Memory B cell (primary cell): Measurements from ENCODE around the gene SPAG9.
"Not testable (repeated sequence)": the region's sequence is repeated elsewhere in the genome, so short reads cannot be mapped to it uniquely, and the experiment has no call there.

ENCODE experiments used
- ATAC-seq: fragments of 150-1000 bp; cut with Tn5 transposase; 2 replicates; pipeline ENCODE4 v1.10.0; 2021; ENCODE audit warnings: low read depth, mild to moderate bottlenecking, moderate library complexity
- DNase-seq, 2 donors: peaks; one replicate each; pipeline ENCODE4 v3.0.0; 2022; ENCODE audit warnings: low spot score in 2 of 2
- H3K27ac Mint-ChIP-seq: one replicate; pipeline ENCODE4 v1.8.0; 2022; ENCODE audit warnings: mild to moderate bottlenecking, moderate library complexity, mixed read lengths
- H3K27me3 Mint-ChIP-seq: one replicate; pipeline ENCODE4 v1.8.0; 2022; ENCODE audit warnings: mixed read lengths
- H3K36me3 Mint-ChIP-seq: one replicate; pipeline ENCODE4 v1.8.0; 2022; ENCODE audit warnings: mild to moderate bottlenecking, mixed read lengths
- H3K4me1 Mint-ChIP-seq: one replicate; pipeline ENCODE4 v1.8.0; 2022; ENCODE audit warnings: mixed read lengths
- H3K4me3 Mint-ChIP-seq: one replicate; pipeline ENCODE4 v1.8.0; 2022; ENCODE audit warnings: mild to moderate bottlenecking, moderate library complexity, mixed read lengths
- H3K9me3 Mint-ChIP-seq: one replicate; pipeline ENCODE4 v1.8.0; 2022; ENCODE audit warnings: mixed read lengths

The SPAG9 gene

GRCh38 chr17:51088287-51088686 lies 32.4 kb downstream of the SPAG9 start:
- no peak overlapping the region for H3K4me3 Mint-ChIP-seq
- H3K27me3 Mint-ChIP-seq = no peaks in the 10 kb centered on the region
- ATAC-seq (peak; percentile 34), DNase-seq (no peak)
- H3K27ac Mint-ChIP-seq = no peak overlapping the region
- H3K9me3 Mint-ChIP-seq = no peaks in the 10 kb centered on the region
- H3K4me1 Mint-ChIP-seq = peaks cover 12% of the 10 kb centered on the region
- peaks cover 1% of the 10 kb centered on the region for H3K36me3 Mint-ChIP-seq

GRCh38 chr17:51087072-51087757 lies 33.5 kb downstream of the SPAG9 start:
- DNase-seq (no peak), ATAC-seq (no peak)
- no peaks in the 10 kb centered on the region for H3K36me3 Mint-ChIP-seq
- H3K27me3 Mint-ChIP-seq = no peaks in the 10 kb centered on the region
- no peak overlapping the region for H3K4me3 Mint-ChIP-seq
- no peak overlapping the region for H3K27ac Mint-ChIP-seq
- H3K4me1 Mint-ChIP-seq = peaks cover 13% of the 10 kb centered on the region
- no peaks in the 10 kb centered on the region for H3K9me3 Mint-ChIP-seq

- no peaks in the 10 kb centered on the region for H3K9me3 Mint-ChIP-seq
- ATAC-seq (peak; percentile 31), DNase-seq (no peak)
- H3K27me3 Mint-ChIP-seq = no peaks in the 10 kb centered on the region
- no peak overlapping the region for H3K27ac Mint-ChIP-seq
- H3K36me3 Mint-ChIP-seq = peaks cover 4% of the 10 kb centered on the region
- no peak overlapping the region for H3K4me3 Mint-ChIP-seq
- peaks cover 18% of the 10 kb centered on the region for H3K4me1 Mint-ChIP-seq
Measured at GRCh38 chr17:51085150-51085805, 35.4 kb downstream of the SPAG9 start.

- H3K27me3 Mint-ChIP-seq = no peaks in the 10 kb centered on the region
- peaks cover 19% of the 10 kb centered on the region for H3K4me1 Mint-ChIP-seq
- H3K4me3 Mint-ChIP-seq = no peak overlapping the region
- no peak for DNase-seq
- H3K36me3 Mint-ChIP-seq = peaks cover 7% of the 10 kb centered on the region
- ATAC-seq = no peak
- no peaks in the 10 kb centered on the region for H3K9me3 Mint-ChIP-seq
- H3K27ac Mint-ChIP-seq = no peak overlapping the region
Measured at GRCh38 chr17:51083981-51084380, 36.7 kb downstream of the SPAG9 start.

DNA sequence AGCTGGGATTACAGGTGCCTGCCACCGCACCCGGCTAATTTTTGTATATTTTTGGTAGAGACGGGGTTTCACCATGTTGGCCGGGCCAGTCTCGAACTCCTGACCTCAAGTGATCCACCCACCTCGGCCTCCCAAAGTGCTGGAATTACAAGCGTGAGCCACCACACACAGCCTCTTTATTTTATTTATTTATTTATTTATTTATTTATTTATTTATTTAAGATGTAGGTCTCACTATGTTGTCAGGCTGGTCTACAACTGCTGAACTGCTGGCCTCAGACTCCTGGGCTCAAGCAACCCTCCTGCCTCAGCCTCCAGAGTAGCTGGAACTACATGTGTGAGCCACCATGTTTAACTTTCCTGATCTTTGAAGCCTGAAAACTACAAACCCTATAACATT lies 37.3 kb downstream of the SPAG9 start:
- H3K27me3 Mint-ChIP-seq, H3K36me3 Mint-ChIP-seq, H3K9me3 Mint-ChIP-seq, DNase-seq, ATAC-seq, H3K4me3 Mint-ChIP-seq, H3K27ac Mint-ChIP-seq: not testable (repeated sequence)
- H3K4me1 Mint-ChIP-seq = peaks cover 19% of the 10 kb centered on the region

DNA sequence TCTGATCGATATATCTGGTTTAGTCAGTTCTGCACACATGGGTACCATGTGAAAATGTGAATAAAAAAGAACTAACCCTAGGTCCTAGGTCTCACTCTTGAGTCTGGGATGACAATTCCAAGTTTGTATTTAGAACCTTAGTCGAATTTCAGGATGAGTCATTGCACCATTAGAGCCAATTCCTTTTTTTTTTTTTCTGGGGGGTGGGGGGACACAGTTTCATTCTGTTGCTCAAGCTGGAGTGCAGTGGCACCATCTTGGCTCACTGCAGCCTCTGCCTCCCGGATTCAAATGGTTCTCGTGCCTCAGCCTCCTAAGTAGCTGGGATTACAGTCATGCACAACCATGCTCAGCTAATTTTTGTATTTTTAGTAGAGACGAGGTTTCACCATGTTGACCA lies 41.6 kb downstream of the SPAG9 start:
- no peak overlapping the region for H3K27ac Mint-ChIP-seq
- no peak for DNase-seq

GRCh38 chr17:51078009-51078592 lies 42.6 kb downstream of the SPAG9 start:
- Mint-ChIP-seq H3K27ac (no peak overlapping the region), H3K4me1 (peaks cover 12% of the 10 kb centered on the region), H3K9me3 (no peaks in the 10 kb centered on the region), H3K27me3 (no peaks in the 10 kb centered on the region), H3K36me3 (peaks cover 18% of the 10 kb centered on the region), H3K4me3 (no peak overlapping the region)
- ATAC-seq = no peak
- DNase-seq = no peak

More for the DNA sequence above, 41.6 kb downstream of the SPAG9 start:
- Mint-ChIP-seq H3K27me3 (no peaks in the 10 kb centered on the region), H3K9me3 (no peaks in the 10 kb centered on the region), H3K36me3 (peaks cover 17% of the 10 kb centered on the region), H3K4me3 (no peak overlapping the region), H3K4me1 (peaks cover 12% of the 10 kb centered on the region)
- ATAC-seq = no peak

DNA sequence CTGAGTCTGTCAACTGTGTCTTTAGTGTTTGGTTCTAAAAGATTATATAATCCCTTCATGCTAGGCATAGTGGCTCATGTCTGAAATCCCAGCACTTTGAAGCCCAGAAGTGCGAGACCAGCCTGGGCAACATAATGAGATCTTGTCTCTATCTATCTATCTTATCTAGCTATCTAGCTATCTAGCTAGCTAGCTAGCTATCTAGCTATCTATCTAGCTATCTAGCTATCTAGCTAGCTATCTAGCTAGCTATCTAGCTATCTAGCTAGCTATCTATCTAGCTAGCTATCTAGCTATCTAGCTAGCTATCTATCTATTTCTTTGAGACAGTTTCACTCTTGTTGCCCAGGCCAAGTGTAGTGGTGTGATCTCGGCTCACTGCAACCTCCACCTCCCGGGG lies 43.8 kb downstream of the SPAG9 start:
- Mint-ChIP-seq H3K4me1 (peaks cover 8% of the 10 kb centered on the region), H3K9me3 (no peaks in the 10 kb centered on the region), H3K4me3 (no peak overlapping the region), H3K36me3 (peaks cover 17% of the 10 kb centered on the region), H3K27ac (no peak overlapping the region), H3K27me3 (no peaks in the 10 kb centered on the region)
- ATAC-seq (no peak), DNase-seq (no peak)

GRCh38 chr17:51071556-51071955 lies 49.1 kb downstream of the SPAG9 start:
- H3K9me3 Mint-ChIP-seq = no peaks in the 10 kb centered on the region
- H3K27me3 Mint-ChIP-seq = no peaks in the 10 kb centered on the region
- ATAC-seq (peak; percentile 22), DNase-seq (no peak)
- no peak overlapping the region for H3K4me3 Mint-ChIP-seq
- H3K4me1 Mint-ChIP-seq = peaks cover 5% of the 10 kb centered on the region
- peaks cover 7% of the 10 kb centered on the region for H3K36me3 Mint-ChIP-seq
- no peak overlapping the region for H3K27ac Mint-ChIP-seq

GRCh38 chr17:51065466-51065865 lies 55.2 kb downstream of the SPAG9 start:
- Mint-ChIP-seq H3K4me1 (peaks cover 12% of the 10 kb centered on the region), H3K9me3 (no peaks in the 10 kb centered on the region), H3K27me3 (no peaks in the 10 kb centered on the region), H3K36me3 (peaks cover 2% of the 10 kb centered on the region), H3K4me3 (no peak overlapping the region), H3K27ac (no peak overlapping the region)
- ATAC-seq (no peak), DNase-seq (no peak)

GRCh38 chr17:51064061-51064735 lies 56.5 kb downstream of the SPAG9 start:
- Mint-ChIP-seq H3K4me3 (no peak overlapping the region), H3K36me3 (peaks cover 2% of the 10 kb centered on the region), H3K27ac (no peak overlapping the region), H3K4me1 (peaks cover 12% of the 10 kb centered on the region), H3K27me3 (no peaks in the 10 kb centered on the region), H3K9me3 (no peaks in the 10 kb centered on the region)
- ATAC-seq (no peak), DNase-seq (no peak)

DNA sequence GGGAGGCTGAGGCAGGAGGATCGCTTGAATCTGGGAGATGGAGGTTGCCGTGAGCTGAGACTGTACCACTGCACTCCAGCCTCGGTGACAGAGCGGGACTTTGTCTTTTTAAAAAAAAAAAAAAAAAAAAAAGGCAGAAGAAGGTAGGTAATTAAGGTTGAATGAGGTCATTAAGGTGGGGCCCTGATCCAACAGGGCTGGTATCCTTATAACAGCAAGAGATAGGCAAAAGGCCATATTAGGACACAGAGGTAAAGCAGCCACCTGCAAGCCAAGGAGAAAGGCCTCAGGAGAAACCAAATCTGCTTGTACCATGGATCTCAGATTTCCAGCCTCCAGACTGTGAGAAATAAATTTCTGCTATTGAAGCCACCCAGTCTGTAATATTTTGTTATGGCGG lies 60.3 kb downstream of the SPAG9 start:
- H3K27me3 Mint-ChIP-seq = no peaks in the 10 kb centered on the region

DNA sequence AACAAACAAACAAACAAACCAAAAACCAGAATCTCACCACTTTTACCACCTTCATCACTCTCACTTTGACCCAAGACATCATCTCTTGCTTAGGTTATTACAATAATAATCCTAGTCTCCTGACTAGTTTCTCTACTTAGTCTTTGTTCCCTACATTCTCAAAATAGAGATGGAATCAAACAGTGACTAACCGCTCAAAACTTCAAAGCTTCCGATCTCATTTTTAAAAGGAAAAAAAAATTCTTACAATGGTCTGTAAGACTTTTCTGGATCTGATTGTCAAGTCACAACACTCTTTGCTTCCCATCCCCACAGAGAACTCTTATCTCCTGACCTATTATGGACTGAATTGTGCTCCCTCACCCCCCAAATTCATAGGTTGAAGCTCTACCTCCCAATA lies 60.9 kb downstream of the SPAG9 start:
- Mint-ChIP-seq H3K9me3 (no peaks in the 10 kb centered on the region), H3K36me3 (no peaks in the 10 kb centered on the region), H3K4me1 (peaks cover 12% of the 10 kb centered on the region), H3K27me3 (no peaks in the 10 kb centered on the region), H3K27ac (no peak overlapping the region), H3K4me3 (no peak overlapping the region)
- ATAC-seq (no peak), DNase-seq (no peak)

More for the DNA sequence above, 60.3 kb downstream of the SPAG9 start:
- Mint-ChIP-seq H3K4me3 (no peak overlapping the region), H3K4me1 (peaks cover 11% of the 10 kb centered on the region), H3K36me3 (no peaks in the 10 kb centered on the region), H3K27ac (no peak overlapping the region), H3K9me3 (no peaks in the 10 kb centered on the region)
- DNase-seq = no peak
- ATAC-seq = no peak

- ATAC-seq = no peak
- no peak overlapping the region for H3K27ac Mint-ChIP-seq
- no peak overlapping the region for H3K4me3 Mint-ChIP-seq
- H3K4me1 Mint-ChIP-seq = peaks cover 9% of the 10 kb centered on the region
- no peak for DNase-seq
- peaks cover 2% of the 10 kb centered on the region for H3K36me3 Mint-ChIP-seq
- no peaks in the 10 kb centered on the region for H3K27me3 Mint-ChIP-seq
- H3K9me3 Mint-ChIP-seq = no peaks in the 10 kb centered on the region
Measured at GRCh38 chr17:51057534-51057933, 63.1 kb downstream of the SPAG9 start.
